Breast epithelium (tissue), 4 donors: ENCODE data around the gene LRRFIP2. TPM values are rescaled to one million over a fixed set of nuclear protein-coding genes. Genes with fewer than 3 reads are reported as not detected.
"Not testable (repeated sequence)": the region's sequence is repeated elsewhere in the genome, so short reads cannot be mapped to it uniquely, and the experiment has no call there.

ENCODE experiments used
- DNase-seq, 2 donors: peaks; one replicate each; pipeline ENCODE4 v3.0.0-alpha.2; 2019; ENCODE audit warnings: low spot score in 2 of 2
- H3K27ac ChIP-seq, 2 donors: fragments of 200-600 bp; sonication (generic) in 1 of 2; one replicate each; pipeline ENCODE4 v1.5.1; 2016 to 2019; ENCODE audit warnings: mild to moderate bottlenecking in 1 of 2
- H3K27me3 ChIP-seq, 2 donors: fragments of 200-600 bp; sonication (generic) in 1 of 2; one replicate each; pipeline versions ENCODE4 v1.5.1 to v1.6.0; 2017 to 2019; ENCODE audit warnings: control low read depth in 1 of 2, mild to moderate bottlenecking in 1 of 2
- H3K36me3 ChIP-seq: fragments of 200-600 bp; one replicate; pipeline ENCODE4 v1.5.1; 2019
- H3K4me1 ChIP-seq, 2 donors: fragments of 200-600 bp; sonication (generic); one replicate each; pipeline ENCODE4 v1.5.1; 2016 to 2019; ENCODE audit warnings: control low read depth in 1 of 2
- H3K4me3 ChIP-seq, 3 donors: fragments of 200-600 bp; sonication (generic); 1 replicate in 2 of 3; 2 replicates in 1 of 3; pipeline ENCODE4 v1.5.1; 2016 to 2019; ENCODE audit warnings: mild to moderate bottlenecking in 3 of 3, moderate library complexity in 2 of 3
- H3K9me3 ChIP-seq, 2 donors: fragments of 200-600 bp; sonication (generic) in 1 of 2; one replicate each; pipeline ENCODE4 v1.5.1; 2016 to 2019; ENCODE audit warnings: control low read depth in 1 of 2
- POLR2A ChIP-seq: fragments of 450-650 bp; IDR thresholded peaks from one replicate; pipeline ENCODE4 v1.6.1; 2016; ENCODE audit warnings: antibody characterized with exemption, mild to moderate bottlenecking, moderate library complexity
- POLR2AphosphoS5 ChIP-seq, 3 donors: sonication (generic); formaldehyde crosslinking; IDR thresholded peaks; one replicate each; pipeline ENCODE4 v1.6.1; 2017; ENCODE audit warnings: antibody characterized with exemption in 3 of 3
- intact Hi-C: fragments of 100-400 bp; cut with DNase I; formaldehyde crosslinking; loops from one replicate; pipeline ENCODE4 v1.15.1; 2023; ENCODE audit warnings: low total_unique reads
- total RNA-seq, 3 donors: library from RNA; depleted of rRNA; stranded (reverse); fragments of >200 nt; gene quantifications; one replicate each; pipeline ENCODE4 v1.1.0, GENCODE V29; 2016
- TF ChIP-seq, protein P1 (sequence below), 3 donors: fragments of 450-650 bp; IDR thresholded peaks; one replicate each; pipeline ENCODE4 v1.5.1; 2016 to 2017; ENCODE audit warnings: antibody characterized with exemption in 3 of 3, mild to moderate bottlenecking in 3 of 3, moderate library complexity in 3 of 3

Gene LRRFIP2
- total RNA-seq, 3 donors from 2014 or later, result 50.2 to 65.9 (median 65.9) TPM

DNA sequence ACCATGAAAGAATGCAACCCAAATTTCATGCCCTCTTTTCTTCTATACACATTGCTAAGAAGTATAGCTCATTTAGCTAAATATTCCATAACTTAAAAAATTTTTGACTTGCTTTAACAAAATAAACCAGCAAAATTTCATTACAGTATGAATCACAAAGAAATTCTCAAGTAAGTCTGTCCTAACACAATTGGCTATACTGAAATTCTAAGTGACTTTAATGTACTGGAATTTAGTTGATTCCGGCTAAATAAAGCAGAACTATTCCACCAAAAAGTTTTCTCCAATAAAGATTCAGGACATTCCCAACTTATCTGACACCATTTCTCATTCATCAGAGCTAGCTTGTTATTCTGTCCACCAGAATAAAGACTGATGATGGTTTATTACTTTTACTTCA, 23.8 kb downstream of the LRRFIP2 start:
- Histone ChIP-seq H3K36me3 (no peaks in the 10 kb centered on the region), H3K27ac (no peak overlapping the region), H3K4me1 (no peaks in the 10 kb centered on the region), H3K27me3 (no peaks in the 10 kb centered on the region), H3K4me3 (no peak overlapping the region), H3K9me3 (no peaks in the 10 kb centered on the region)
- DNase-seq, result no peak
- intact Hi-C loops, result no loop called here
- TF ChIP-seq POLR2A (no peak), POLR2AphosphoS5 (IDR thresholded peaks at IDR 0.05) (no peak)
- TF ChIP-seq, protein P1, sequence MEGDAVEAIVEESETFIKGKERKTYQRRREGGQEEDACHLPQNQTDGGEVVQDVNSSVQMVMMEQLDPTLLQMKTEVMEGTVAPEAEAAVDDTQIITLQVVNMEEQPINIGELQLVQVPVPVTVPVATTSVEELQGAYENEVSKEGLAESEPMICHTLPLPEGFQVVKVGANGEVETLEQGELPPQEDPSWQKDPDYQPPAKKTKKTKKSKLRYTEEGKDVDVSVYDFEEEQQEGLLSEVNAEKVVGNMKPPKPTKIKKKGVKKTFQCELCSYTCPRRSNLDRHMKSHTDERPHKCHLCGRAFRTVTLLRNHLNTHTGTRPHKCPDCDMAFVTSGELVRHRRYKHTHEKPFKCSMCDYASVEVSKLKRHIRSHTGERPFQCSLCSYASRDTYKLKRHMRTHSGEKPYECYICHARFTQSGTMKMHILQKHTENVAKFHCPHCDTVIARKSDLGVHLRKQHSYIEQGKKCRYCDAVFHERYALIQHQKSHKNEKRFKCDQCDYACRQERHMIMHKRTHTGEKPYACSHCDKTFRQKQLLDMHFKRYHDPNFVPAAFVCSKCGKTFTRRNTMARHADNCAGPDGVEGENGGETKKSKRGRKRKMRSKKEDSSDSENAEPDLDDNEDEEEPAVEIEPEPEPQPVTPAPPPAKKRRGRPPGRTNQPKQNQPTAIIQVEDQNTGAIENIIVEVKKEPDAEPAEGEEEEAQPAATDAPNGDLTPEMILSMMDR (IDR thresholded peaks at IDR 0.05), result no peak

- Histone ChIP-seq H3K27me3 (no peaks in the 10 kb centered on the region), H3K4me3 (no peak overlapping the region), H3K36me3 (no peaks in the 10 kb centered on the region), H3K4me1 (no peaks in the 10 kb centered on the region), H3K9me3 (no peaks in the 10 kb centered on the region), H3K27ac (no peak overlapping the region)
- intact Hi-C loops, result no loop called here
- DNase-seq, result no peak
- TF ChIP-seq, protein P1 (IDR thresholded peaks at IDR 0.05), result no peak
- TF ChIP-seq POLR2A (no peak), POLR2AphosphoS5 (IDR thresholded peaks at IDR 0.05) (no peak)
Observed at GRCh38 chr3:37149257-37149656, 25.1 kb downstream of the LRRFIP2 start.

DNA sequence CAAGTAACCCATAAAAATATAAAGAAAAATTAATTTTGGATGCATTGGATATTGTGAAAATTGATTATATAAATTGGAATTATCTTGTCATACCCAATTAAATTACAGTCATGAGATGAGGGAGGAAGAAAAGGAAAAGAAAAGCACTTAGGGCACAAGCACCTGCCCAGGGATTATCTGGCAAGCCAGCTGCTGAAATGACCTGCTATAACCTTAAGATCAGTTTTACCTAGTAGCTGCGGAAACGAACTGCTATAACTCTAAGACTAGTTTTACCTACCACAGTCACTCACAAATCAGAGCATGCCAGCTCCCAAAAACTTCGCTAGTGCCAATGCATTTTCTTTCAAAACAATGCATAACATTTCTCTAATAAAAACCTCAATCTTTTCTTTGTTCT, 26.2 kb downstream of the LRRFIP2 start:
- intact Hi-C loops, result no loop called here

GRCh38 chr3:37147666-37148065, 26.7 kb downstream of the LRRFIP2 start:
- H3K9me3 ChIP-seq, result no peaks in the 10 kb centered on the region
- H3K36me3 ChIP-seq, result no peaks in the 10 kb centered on the region
- no peak overlapping the region for H3K27ac ChIP-seq
- intact Hi-C loops, result no loop called here
- H3K4me1 ChIP-seq, result no peaks in the 10 kb centered on the region
- no peak overlapping the region for H3K4me3 ChIP-seq
- no peaks in the 10 kb centered on the region for H3K27me3 ChIP-seq
- TF ChIP-seq, protein P1 (IDR thresholded peaks at IDR 0.05), result no peak
- TF ChIP-seq POLR2A (no peak), POLR2AphosphoS5 (IDR thresholded peaks at IDR 0.05) (no peak)
- no peak for DNase-seq

More for the DNA sequence above, 26.2 kb downstream of the LRRFIP2 start:
- Histone ChIP-seq H3K27ac (no peak overlapping the region), H3K4me3 (no peak overlapping the region), H3K9me3 (no peaks in the 10 kb centered on the region), H3K36me3 (no peaks in the 10 kb centered on the region), H3K27me3 (no peaks in the 10 kb centered on the region), H3K4me1 (no peaks in the 10 kb centered on the region)
- DNase-seq, result no peak
- TF ChIP-seq, protein P1 (IDR thresholded peaks at IDR 0.05), result no peak
- no peak for TF ChIP-seq POLR2AphosphoS5 (IDR thresholded peaks at IDR 0.05)
- TF ChIP-seq POLR2A, result no peak

GRCh38 chr3:37146927-37147326, 27.5 kb downstream of the LRRFIP2 start:
- H3K4me3 ChIP-seq, intact Hi-C loops, H3K36me3 ChIP-seq, H3K9me3 ChIP-seq, DNase-seq, H3K4me1 ChIP-seq, H3K27ac ChIP-seq, H3K27me3 ChIP-seq: not testable (repeated sequence)

- H3K27ac ChIP-seq, result peak overlapping the region in 1 of 2 donors; percentile 63
- no peaks in the 10 kb centered on the region for H3K27me3 ChIP-seq
- H3K4me1 ChIP-seq, result no peaks in the 10 kb centered on the region
- TF ChIP-seq, protein P1 (IDR thresholded peaks at IDR 0.05), result no peak
- TF ChIP-seq POLR2A (no peak), POLR2AphosphoS5 (IDR thresholded peaks at IDR 0.05) (no peak)
- no peak overlapping the region for H3K4me3 ChIP-seq
- DNase-seq, result no peak
- H3K36me3 ChIP-seq, result no peaks in the 10 kb centered on the region
- no peaks in the 10 kb centered on the region for H3K9me3 ChIP-seq
- intact Hi-C loops, result no loop called here
Observed at GRCh38 chr3:37145611-37146010, 28.8 kb downstream of the LRRFIP2 start.
